ENCODE measurements around the gene SGSM1. TPM values are rescaled to one million over a fixed set of nuclear protein-coding genes. Genes with fewer than 3 reads are reported as not detected.

SGSM1 gene
- total and polyA plus RNA-seq, 2 donors from 2014 or later = 3.6 to 4.7 TPM

- Histone ChIP-seq H3K4me3 (ENCODE audit: low read length in 3 of 3) (no peak overlapping the region), H3K36me3 (ENCODE audit: control insufficient read depth in 2 of 3, insufficient read depth in 3 of 3, low read length in 3 of 3) (peaks cover 0 to 6% (median 0%) of the 10 kb centered on the region in 3 donors), H3K27me3 (ENCODE audit: control insufficient read depth, insufficient read depth, low read length) (no peaks in the 10 kb centered on the region), H3K27ac (ENCODE audit: low read depth in 2 of 2, low read length in 2 of 2) (no peak overlapping the region), H3K9ac (ENCODE audit: low read length in 3 of 3) (no peak overlapping the region), H3K9me3 (ENCODE audit: control insufficient read depth in 2 of 3, insufficient read depth in 1 of 3, low read length in 3 of 3) (no peaks in the 10 kb centered on the region), H3K4me1 (ENCODE audit: control insufficient read depth in 2 of 3, insufficient read depth in 2 of 3, low read depth in 1 of 3, low read length in 3 of 3) (no peaks in the 10 kb centered on the region)
- TF ChIP-seq CTCF (IDR thresholded peaks at IDR 0.05; ENCODE audit: borderline replicate concordance, extremely low read depth, insufficient read depth) = no peak
- FAIRE-seq (no peak), DNase-seq (peak in 4 of 5 donors; percentile 77 to 86 (median 79))
- intact Hi-C loops (cut with DNase I) = no loop called here
These were observed 70.0 kb downstream of the SGSM1 start for GRCh38 chr22:24875862-24876506.

- Histone ChIP-seq H3K9ac (ENCODE audit: low read length in 3 of 3) (no peak overlapping the region), H3K27me3 (ENCODE audit: control insufficient read depth, insufficient read depth, low read length) (no peaks in the 10 kb centered on the region), H3K36me3 (ENCODE audit: control insufficient read depth in 2 of 3, insufficient read depth in 3 of 3, low read length in 3 of 3) (peaks cover 0 to 6% (median 0%) of the 10 kb centered on the region in 3 donors), H3K27ac (ENCODE audit: low read depth in 2 of 2, low read length in 2 of 2) (no peak overlapping the region), H3K4me1 (ENCODE audit: control insufficient read depth in 2 of 3, insufficient read depth in 2 of 3, low read depth in 1 of 3, low read length in 3 of 3) (no peaks in the 10 kb centered on the region), H3K4me3 (ENCODE audit: low read length in 3 of 3) (no peak overlapping the region), H3K9me3 (ENCODE audit: control insufficient read depth in 2 of 3, insufficient read depth in 1 of 3, low read length in 3 of 3) (no peaks in the 10 kb centered on the region)
- no peak for TF ChIP-seq CTCF (IDR thresholded peaks at IDR 0.05; ENCODE audit: borderline replicate concordance, extremely low read depth, insufficient read depth)
- DNase-seq (no peak), FAIRE-seq (no peak)
- intact Hi-C loops (cut with DNase I) = no loop called here
These were observed 70.7 kb downstream of the SGSM1 start for GRCh38 chr22:24876700-24877099.

- H3K4me3 ChIP-seq (ENCODE audit: low read length in 3 of 3) = no peak overlapping the region
- no peak overlapping the region for H3K27ac ChIP-seq (ENCODE audit: low read depth in 2 of 2, low read length in 2 of 2)
- no peak for TF ChIP-seq CTCF (IDR thresholded peaks at IDR 0.05; ENCODE audit: borderline replicate concordance, extremely low read depth, insufficient read depth)
- intact Hi-C loops (cut with DNase I) = no loop called here
- FAIRE-seq (no peak), DNase-seq (no peak)
- H3K36me3 ChIP-seq (ENCODE audit: control insufficient read depth in 2 of 3, insufficient read depth in 3 of 3, low read length in 3 of 3) = peaks cover 0 to 6% (median 0%) of the 10 kb centered on the region in 3 donors
- H3K27me3 ChIP-seq (ENCODE audit: control insufficient read depth, insufficient read depth, low read length) = no peaks in the 10 kb centered on the region
- no peaks in the 10 kb centered on the region for H3K9me3 ChIP-seq (ENCODE audit: control insufficient read depth in 2 of 3, insufficient read depth in 1 of 3, low read length in 3 of 3)
- H3K9ac ChIP-seq (ENCODE audit: low read length in 3 of 3) = no peak overlapping the region
- H3K4me1 ChIP-seq (ENCODE audit: control insufficient read depth in 2 of 3, insufficient read depth in 2 of 3, low read depth in 1 of 3, low read length in 3 of 3) = no peaks in the 10 kb centered on the region
These were observed 73.0 kb downstream of the SGSM1 start for GRCh38 chr22:24878969-24879368.

- DNase-seq (no peak), FAIRE-seq (no peak)
- no peaks in the 10 kb centered on the region for H3K36me3 ChIP-seq (ENCODE audit: control insufficient read depth in 2 of 3, insufficient read depth in 3 of 3, low read length in 3 of 3)
- no peaks in the 10 kb centered on the region for H3K27me3 ChIP-seq (ENCODE audit: control insufficient read depth, insufficient read depth, low read length)
- H3K4me3 ChIP-seq (ENCODE audit: low read length in 3 of 3) = no peak overlapping the region
- no peak overlapping the region for H3K27ac ChIP-seq (ENCODE audit: low read depth in 2 of 2, low read length in 2 of 2)
- no peaks in the 10 kb centered on the region for H3K9me3 ChIP-seq (ENCODE audit: control insufficient read depth in 2 of 3, insufficient read depth in 1 of 3, low read length in 3 of 3)
- no peak overlapping the region for H3K9ac ChIP-seq (ENCODE audit: low read length in 3 of 3)
- intact Hi-C loops (cut with DNase I) = no loop called here
- no peak for TF ChIP-seq CTCF (IDR thresholded peaks at IDR 0.05; ENCODE audit: borderline replicate concordance, extremely low read depth, insufficient read depth)
- no peaks in the 10 kb centered on the region for H3K4me1 ChIP-seq (ENCODE audit: control insufficient read depth in 2 of 3, insufficient read depth in 2 of 3, low read depth in 1 of 3, low read length in 3 of 3)
These were observed 77.4 kb downstream of the SGSM1 start for GRCh38 chr22:24883432-24883831.
